ENCODE results near the gene BLCAP.
A peak's percentile ranks its signal among the peaks of the same experiment; 100 is the strongest.

BLCAP gene

GRCh38 chr20:37484331-37484730 is 43.3 kb downstream of the BLCAP start:
- TF ChIP-seq CTCF (conservative IDR thresholded peaks at IDR 0.05; ENCODE audit: low read length) = no peak
- H3K4me3 ChIP-seq (ENCODE audit: low read length) = no peak overlapping the region
- no peak for DNase-seq (ENCODE audit: low read depth)

GRCh38 chr20:37481610-37482009 is 46.1 kb downstream of the BLCAP start:
- no peak for DNase-seq (ENCODE audit: low read depth)
- no peak overlapping the region for H3K4me3 ChIP-seq (ENCODE audit: low read length)
- TF ChIP-seq CTCF (conservative IDR thresholded peaks at IDR 0.05; ENCODE audit: low read length) = no peak

- no peak for TF ChIP-seq CTCF (conservative IDR thresholded peaks at IDR 0.05; ENCODE audit: low read length)
- DNase-seq (ENCODE audit: low read depth) = peak; percentile 6
- H3K4me3 ChIP-seq (ENCODE audit: low read length) = no peak overlapping the region
Measured at GRCh38 chr20:37480919-37481318, 46.8 kb downstream of the BLCAP start.

GRCh38 chr20:37479925-37480691 is 47.6 kb downstream of the BLCAP start:
- no peak for TF ChIP-seq CTCF (conservative IDR thresholded peaks at IDR 0.05; ENCODE audit: low read length)
- no peak overlapping the region for H3K4me3 ChIP-seq (ENCODE audit: low read length)
- no peak for DNase-seq (ENCODE audit: low read depth)

- DNase-seq (ENCODE audit: low read depth) = no peak
- no peak overlapping the region for H3K4me3 ChIP-seq (ENCODE audit: low read length)
- no peak for TF ChIP-seq CTCF (conservative IDR thresholded peaks at IDR 0.05; ENCODE audit: low read length)
Measured at GRCh38 chr20:37479266-37479665, 48.4 kb downstream of the BLCAP start.

- no peak for TF ChIP-seq CTCF (conservative IDR thresholded peaks at IDR 0.05; ENCODE audit: low read length)
Measured at GRCh38 chr20:37477041-37477440, 50.6 kb downstream of the BLCAP start.

GRCh38 chr20:37475252-37475651 is 52.4 kb downstream of the BLCAP start:
- no peak overlapping the region for H3K4me3 ChIP-seq (ENCODE audit: low read length)
- TF ChIP-seq CTCF (conservative IDR thresholded peaks at IDR 0.05; ENCODE audit: low read length) = no peak
- no peak for DNase-seq (ENCODE audit: low read depth)

More at GRCh38 chr20:37477041-37477440, 50.6 kb downstream of the BLCAP start:
- no peak for DNase-seq (ENCODE audit: low read depth)
- H3K4me3 ChIP-seq (ENCODE audit: low read length) = no peak overlapping the region

Data from AG10803 (cell line).